ENCODE results near the gene TRPV4.
A peak's percentile ranks its signal among the peaks of the same experiment; 100 is the strongest.

TRPV4 gene

GRCh38 chr12:109830718-109831117 is 2.5 kb downstream of the TRPV4 start:
- H3K4me3 ChIP-seq (ENCODE audit: low read depth, low read length): no peak overlapping the region
- POLR2A ChIA-PET: no interaction called here
- H3K27ac ChIP-seq (ENCODE audit: extremely low read depth, low read depth, low read length): no peak overlapping the region
- no peaks in the 10 kb centered on the region for H3K36me3 ChIP-seq (ENCODE audit: control insufficient read depth in 2 of 2, insufficient read depth in 1 of 2, low read length in 2 of 2)
- CTCF ChIA-PET: interaction anchor here (0.8 to 2.7 kb wide), 3 partner anchors 15 to 189 kb away, joined by 3 to 11 read pairs (median 10); no protein-coding TSS in a partner anchor
- no peaks in the 10 kb centered on the region for H3K9me3 ChIP-seq (ENCODE audit: control insufficient read depth, insufficient read depth, low read depth, low read length)
- TF ChIP-seq ZNF670 (tag by site-specific recombination; IDR thresholded peaks at IDR 0.05; ENCODE audit: low read depth): no peak
- TF ChIP-seq PRDM2 (tag by site-specific recombination; IDR thresholded peaks at IDR 0.05; ENCODE audit: borderline replicate concordance): no peak
- TF ChIP-seq ZNF140 (tag by site-specific recombination; IDR thresholded peaks at IDR 0.05): no peak
- no peak for TF ChIP-seq ZNF155 (tag by site-specific recombination; IDR thresholded peaks at IDR 0.05)
- no peak for TF ChIP-seq ZNF248 (tag by site-specific recombination; IDR thresholded peaks at IDR 0.05)
- H3K4me1 ChIP-seq (ENCODE audit: control insufficient read depth, insufficient read depth, low read length): no peaks in the 10 kb centered on the region

GRCh38 chr12:109830267-109830666 is 2.9 kb downstream of the TRPV4 start:
- H3K4me1 ChIP-seq (ENCODE audit: control insufficient read depth, insufficient read depth, low read length): no peaks in the 10 kb centered on the region
- H3K27ac ChIP-seq (ENCODE audit: extremely low read depth, low read depth, low read length): no peak overlapping the region
- no peaks in the 10 kb centered on the region for H3K9me3 ChIP-seq (ENCODE audit: control insufficient read depth, insufficient read depth, low read depth, low read length)
- POLR2A ChIA-PET: no interaction called here
- no peaks in the 10 kb centered on the region for H3K36me3 ChIP-seq (ENCODE audit: control insufficient read depth in 2 of 2, insufficient read depth in 1 of 2, low read length in 2 of 2)
- TF ChIP-seq PRDM2 (tag by site-specific recombination; IDR thresholded peaks at IDR 0.05; ENCODE audit: borderline replicate concordance) (no peak), ZNF664 (tag by site-specific recombination; IDR thresholded peaks at IDR 0.05) (peak; percentile 62; the same call in 1 of the 2 replicates)
- no peak overlapping the region for H3K4me3 ChIP-seq (ENCODE audit: low read depth, low read length)
- CTCF ChIA-PET: interaction anchor here (0.7 to 2.7 kb wide), 4 partner anchors 15 to 222 kb away, joined by 3 to 11 read pairs (median 6); no protein-coding TSS in a partner anchor

- Histone ChIP-seq H3K9me3 (ENCODE audit: control insufficient read depth, insufficient read depth, low read depth, low read length) (no peaks in the 10 kb centered on the region), H3K36me3 (ENCODE audit: control insufficient read depth in 2 of 2, insufficient read depth in 1 of 2, low read length in 2 of 2) (no peaks in the 10 kb centered on the region), H3K4me3 (ENCODE audit: low read depth, low read length) (no peak overlapping the region), H3K27ac (ENCODE audit: extremely low read depth, low read depth, low read length) (no peak overlapping the region), H3K4me1 (ENCODE audit: control insufficient read depth, insufficient read depth, low read length) (no peaks in the 10 kb centered on the region)
- ChIA-PET POLR2A (interaction anchor here (0.6 to 1.1 kb wide), 2 partner anchors 10 to 11 kb away, joined by 3 read pairs; no protein-coding TSS in a partner anchor), CTCF (interaction anchor here (0.7 to 2.7 kb wide), 4 partner anchors 16 to 221 kb away, joined by 3 to 11 read pairs (median 6); no protein-coding TSS in a partner anchor)
- TF ChIP-seq ZNF433 (tag by site-specific recombination; IDR thresholded peaks at IDR 0.05; ENCODE audit: low read depth): no peak
- no peak for TF ChIP-seq ZFP37 (tag by site-specific recombination; IDR thresholded peaks at IDR 0.05)
- no peak for TF ChIP-seq KLF9 (tag by site-specific recombination; IDR thresholded peaks at IDR 0.05; ENCODE audit: low read depth)
- no peak for TF ChIP-seq SCRT2 (tag by site-specific recombination; IDR thresholded peaks at IDR 0.05)
- TF ChIP-seq ZNF211 (tag by site-specific recombination; IDR thresholded peaks at IDR 0.05; ENCODE audit: low read depth): no peak
- no peak for TF ChIP-seq ZSCAN5A (tag by site-specific recombination; IDR thresholded peaks at IDR 0.05)
- no peak for TF ChIP-seq ZNF664 (tag by site-specific recombination; IDR thresholded peaks at IDR 0.05)
- TF ChIP-seq ZSCAN16 (tag by site-specific recombination; IDR thresholded peaks at IDR 0.05): no peak
- no peak for TF ChIP-seq ZEB2 (tag by site-specific recombination; IDR thresholded peaks at IDR 0.05)
- TF ChIP-seq GFI1B (tag by site-specific recombination; IDR thresholded peaks at IDR 0.05): no peak
- TF ChIP-seq PBX3 (CRISPR knock-in tag; IDR thresholded peaks at IDR 0.05): no peak
- no peak for TF ChIP-seq ZNF394 (tag by site-specific recombination; IDR thresholded peaks at IDR 0.05; ENCODE audit: borderline replicate concordance)
Observed at GRCh38 chr12:109829667-109830066, 3.5 kb downstream of the TRPV4 start.
